GM21529 (cell line): Measurements from ENCODE around the gene ZNF512B.
"Not testable (repeated sequence)": the region's sequence is repeated elsewhere in the genome, so short reads cannot be mapped to it uniquely, and the experiment has no call there.

Experiments used
- ATAC-seq: cut with Tn5 transposase; IDR thresholded peaks from one replicate; pipeline ENCODE4 v1.9.1; 2021; ENCODE audit not compliant: unreplicated experiment

Gene ZNF512B

GRCh38 chr20:63969838-63970713, at the start of gene ZNF512B:
Gene ZNF512B (minus strand): TSS chr20:63969930. CDS start chr20:63967950, 1,980 bp downstream.
- no peak for ATAC-seq

- ATAC-seq = no peak
These were observed 45.9 kb upstream of the ZNF512B start for GRCh38 chr20:64015635-64016034.

GRCh38 chr20:64012385-64013154, 42.8 kb upstream of the ZNF512B start:
- ATAC-seq = not testable (repeated sequence)

GRCh38 chr20:64011366-64011779, 41.6 kb upstream of the ZNF512B start:
- peak; percentile 39 for ATAC-seq

GRCh38 chr20:64010711-64011237, 41.0 kb upstream of the ZNF512B start:
- peak; percentile 59 for ATAC-seq

- no peak for ATAC-seq
These were observed 40.2 kb upstream of the ZNF512B start for GRCh38 chr20:64009811-64010387.

GRCh38 chr20:64006902-64007301, 37.2 kb upstream of the ZNF512B start:
- ATAC-seq = no peak

- no peak for ATAC-seq
These were observed 36.8 kb upstream of the ZNF512B start for GRCh38 chr20:64006490-64006889.

- ATAC-seq = no peak
These were observed 35.7 kb upstream of the ZNF512B start for GRCh38 chr20:64005394-64005793.

GRCh38 chr20:64003960-64004725, 34.4 kb upstream of the ZNF512B start:
- ATAC-seq = no peak

- ATAC-seq = no peak
These were observed 31.9 kb upstream of the ZNF512B start for GRCh38 chr20:64001607-64002011.

GRCh38 chr20:64000906-64001305, 31.2 kb upstream of the ZNF512B start:
- no peak for ATAC-seq

- no peak for ATAC-seq
These were observed 13.2 kb upstream of the ZNF512B start for GRCh38 chr20:63982937-63983336.

GRCh38 chr20:63980806-63981728, 11.3 kb upstream of the ZNF512B start, which contains the start of gene PRPF6:
Gene PRPF6 (plus strand): TSS chr20:63981132. CDS start chr20:63981246, 114 bp downstream.
- ATAC-seq = peak; percentile 44

GRCh38 chr20:63980317-63980805, 10.6 kb upstream of the ZNF512B start:
- ATAC-seq = peak; percentile 2

- no peak for ATAC-seq
These were observed 10.0 kb upstream of the ZNF512B start, which contains the start of gene SAMD10 for GRCh38 chr20:63979557-63980316. Gene SAMD10 (minus strand): TSS chr20:63979642. CDS start chr20:63979467, 175 bp downstream.

- no peak for ATAC-seq
These were observed 9.5 kb upstream of the ZNF512B start for GRCh38 chr20:63979229-63979556.
